ENCODE data around the gene TRIM67. TPM values are rescaled to one million over a fixed set of nuclear protein-coding genes. Genes with fewer than 3 reads are reported as not detected.

Gene TRIM67
- total and polyA plus RNA-seq, 3 donors from 2014 or later, result 0.19 to 0.26 (median 0.24) TPM

- Histone ChIP-seq H3K4me3 (no peak overlapping the region), H3K36me3 (ENCODE audit: low read depth, missing control alignments) (no peaks in the 10 kb centered on the region), H3K27me3 (no peaks in the 10 kb centered on the region), H3K9me3 (no peaks in the 10 kb centered on the region), H3K4me1 (no peaks in the 10 kb centered on the region), H3K27ac (no peak overlapping the region)
- no peak for DNase-seq
- TF ChIP-seq CTCF (IDR thresholded peaks at IDR 0.05) (no peak), POLR2A (IDR thresholded peaks at IDR 0.05) (no peak)
- intact Hi-C loops (cut with DNase I; ENCODE audit: low total_unique reads), result no loop called here
- 76 to 85% methylated on average over 6 of the region's 6 CpGs for WGBS, 2 donors
Measured at GRCh38 chr1:231182317-231182716, 20.5 kb downstream of the TRIM67 start.

GRCh38 chr1:231183639-231184590, 22.1 kb downstream of the TRIM67 start:
- 60 to 68% methylated on average over 12 to 13 of the region's 13 CpGs for WGBS, 2 donors
- Histone ChIP-seq H3K27ac (no peak overlapping the region), H3K27me3 (no peaks in the 10 kb centered on the region), H3K9me3 (no peaks in the 10 kb centered on the region), H3K4me3 (no peak overlapping the region), H3K4me1 (no peaks in the 10 kb centered on the region), H3K36me3 (ENCODE audit: low read depth, missing control alignments) (no peaks in the 10 kb centered on the region)
- intact Hi-C loops (cut with DNase I; ENCODE audit: low total_unique reads), result no loop called here
- TF ChIP-seq CTCF (IDR thresholded peaks at IDR 0.05) (no peak), POLR2A (IDR thresholded peaks at IDR 0.05) (no peak)
- no peak for DNase-seq

GRCh38 chr1:231184891-231185290, 23.0 kb downstream of the TRIM67 start:
- TF ChIP-seq CTCF (IDR thresholded peaks at IDR 0.05), result no peak
- TF ChIP-seq POLR2A (IDR thresholded peaks at IDR 0.05), result no peak
- Histone ChIP-seq H3K36me3 (ENCODE audit: low read depth, missing control alignments) (no peaks in the 10 kb centered on the region), H3K27me3 (no peaks in the 10 kb centered on the region), H3K4me3 (no peak overlapping the region), H3K27ac (no peak overlapping the region), H3K4me1 (no peaks in the 10 kb centered on the region), H3K9me3 (no peaks in the 10 kb centered on the region)
- WGBS, 2 donors, result 58 to 86% methylated on average over 4 to 6 of the region's 6 CpGs
- intact Hi-C loops (cut with DNase I; ENCODE audit: low total_unique reads), result no loop called here
- no peak for DNase-seq

- no peaks in the 10 kb centered on the region for H3K27me3 ChIP-seq
- DNase-seq, result no peak
- 90 to 93% methylated on average over 11 of the region's 11 CpGs for WGBS, 2 donors
- intact Hi-C loops (cut with DNase I; ENCODE audit: low total_unique reads), result no loop called here
- H3K4me1 ChIP-seq, result no peaks in the 10 kb centered on the region
- H3K9me3 ChIP-seq, result no peaks in the 10 kb centered on the region
- TF ChIP-seq POLR2A (IDR thresholded peaks at IDR 0.05) (no peak), CTCF (IDR thresholded peaks at IDR 0.05) (no peak)
- no peak overlapping the region for H3K4me3 ChIP-seq
- no peaks in the 10 kb centered on the region for H3K36me3 ChIP-seq (ENCODE audit: low read depth, missing control alignments)
- no peak overlapping the region for H3K27ac ChIP-seq
Measured at GRCh38 chr1:231185391-231185790, 23.5 kb downstream of the TRIM67 start.
